Ammon's horn (tissue), 1 donor: Measurements from ENCODE around the gene TRMT61A.
"Not testable (repeated sequence)": the region's sequence is repeated elsewhere in the genome, so short reads cannot be mapped to it uniquely, and the experiment has no call there.

ENCODE experiments used
- DNase-seq: peaks from one replicate; pipeline ENCODE4 v3.0.0-alpha.2; 2016; ENCODE audit warnings: low spot score

TRMT61A gene

DNA sequence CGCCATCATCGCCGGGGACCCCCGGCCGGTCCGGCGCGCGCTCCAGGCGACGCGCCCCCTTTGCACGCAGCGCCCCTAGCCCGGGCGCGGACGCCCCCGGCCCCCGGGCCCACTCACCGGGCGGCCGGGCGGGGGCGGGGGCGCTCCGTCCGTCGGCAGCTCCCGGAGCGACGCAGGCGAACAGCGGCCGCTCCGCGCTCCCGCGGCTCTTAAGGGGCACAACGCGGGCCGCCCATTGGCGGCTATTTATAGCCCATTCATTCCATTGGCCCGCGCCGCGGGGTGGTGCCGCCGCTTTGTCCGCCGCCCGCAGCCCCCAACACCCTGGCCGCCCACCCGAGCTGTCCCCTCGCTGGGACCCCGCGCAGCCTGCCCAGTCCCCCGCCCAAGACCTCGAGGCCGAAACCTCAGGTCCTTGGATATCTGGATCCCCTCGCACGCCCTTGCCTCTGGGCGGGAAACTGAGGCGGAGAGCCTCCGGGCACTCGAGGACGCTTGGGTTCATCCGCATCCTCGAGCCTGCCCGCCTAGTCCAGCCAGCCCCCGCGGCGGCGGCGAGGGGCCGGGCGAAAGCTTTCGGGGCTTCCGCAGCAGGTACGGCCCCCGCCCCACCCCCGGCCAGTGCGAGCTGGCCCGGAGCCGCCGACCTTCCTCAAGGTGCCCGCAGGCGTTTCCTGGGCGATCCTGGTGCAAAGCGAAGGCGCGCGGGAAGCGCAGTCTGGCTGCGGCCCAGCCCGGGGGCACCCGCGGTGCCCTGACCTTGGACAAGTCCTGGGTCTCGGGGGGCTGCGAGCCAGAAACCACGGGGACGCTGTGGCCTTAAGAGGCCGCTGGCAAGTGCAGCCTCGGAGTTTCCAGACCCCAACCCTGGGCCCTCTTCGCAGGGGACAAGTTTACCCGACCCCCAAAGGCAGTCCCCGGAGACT is 6.1 kb upstream of the TRMT61A start, which contains the start of gene CKB:
TSS of gene CKB (minus strand) at position 182 of the 926 bp plus-strand sequence. CDS start 337 bp downstream, outside the sequence.
- peak; percentile 83 for DNase-seq

DNA sequence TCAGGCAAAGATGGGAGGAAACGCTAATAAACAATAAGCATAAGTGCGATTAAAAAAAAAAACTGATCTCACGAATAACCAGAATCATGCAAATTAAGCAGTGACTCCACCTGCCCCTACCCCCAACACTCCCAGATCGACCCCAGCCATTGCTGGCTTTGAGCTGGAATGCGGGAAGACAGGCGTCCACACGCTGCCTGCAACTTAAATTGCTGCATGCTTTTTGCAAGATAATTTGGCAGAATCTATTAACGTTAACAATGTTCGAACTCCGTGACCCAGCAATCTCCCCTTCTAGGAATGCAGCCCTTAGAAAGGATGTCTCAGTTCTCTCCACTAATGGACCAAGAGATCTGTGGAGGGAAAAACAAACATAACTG is 5.4 kb upstream of the TRMT61A start:
- DNase-seq, result no peak

DNA sequence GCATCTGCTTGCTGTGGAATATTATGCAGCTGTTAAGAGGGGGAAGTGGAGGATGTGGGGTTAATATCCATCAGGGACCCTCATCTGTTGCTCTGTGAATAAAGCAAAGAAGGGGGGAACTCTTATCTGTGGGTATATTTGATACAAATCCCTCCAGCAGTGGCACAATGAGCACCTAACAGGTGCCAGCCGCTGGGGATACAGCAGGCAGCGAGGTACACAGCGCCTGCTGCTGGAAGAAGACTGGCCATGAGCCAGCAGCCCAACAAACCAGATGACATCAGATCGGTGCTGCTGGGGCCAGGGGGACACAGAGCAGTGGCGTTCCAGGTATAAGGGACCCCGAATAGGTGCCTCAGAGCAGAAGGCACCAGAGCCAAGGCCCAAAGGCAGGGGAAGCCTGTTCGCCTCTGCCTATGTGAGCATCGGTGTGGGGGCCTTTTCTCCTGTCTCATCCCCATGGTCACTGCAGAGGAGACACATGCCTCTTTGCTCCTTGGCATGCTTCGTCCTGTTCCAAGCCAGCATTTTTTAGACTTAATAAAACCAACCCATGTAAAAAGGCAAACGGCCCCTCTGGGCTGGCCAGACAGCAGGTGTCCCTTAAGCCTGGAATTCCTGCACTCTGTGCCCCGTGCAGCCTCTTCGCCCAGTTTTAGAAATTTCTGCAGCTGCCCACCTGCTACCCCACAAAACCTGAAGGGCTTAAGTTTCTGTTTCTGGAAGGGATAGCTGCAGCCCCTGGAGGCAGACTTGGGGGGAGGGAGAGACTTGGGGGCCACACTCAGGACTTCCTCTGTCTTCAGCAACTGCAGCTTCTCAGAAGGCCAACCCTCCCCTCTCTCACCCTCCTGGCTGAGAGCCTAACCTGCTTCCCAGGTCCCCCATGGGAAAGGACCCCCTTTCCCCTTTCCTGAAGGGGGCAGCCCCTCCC is 4.7 kb upstream of the TRMT61A start:
- no peak for DNase-seq

DNA sequence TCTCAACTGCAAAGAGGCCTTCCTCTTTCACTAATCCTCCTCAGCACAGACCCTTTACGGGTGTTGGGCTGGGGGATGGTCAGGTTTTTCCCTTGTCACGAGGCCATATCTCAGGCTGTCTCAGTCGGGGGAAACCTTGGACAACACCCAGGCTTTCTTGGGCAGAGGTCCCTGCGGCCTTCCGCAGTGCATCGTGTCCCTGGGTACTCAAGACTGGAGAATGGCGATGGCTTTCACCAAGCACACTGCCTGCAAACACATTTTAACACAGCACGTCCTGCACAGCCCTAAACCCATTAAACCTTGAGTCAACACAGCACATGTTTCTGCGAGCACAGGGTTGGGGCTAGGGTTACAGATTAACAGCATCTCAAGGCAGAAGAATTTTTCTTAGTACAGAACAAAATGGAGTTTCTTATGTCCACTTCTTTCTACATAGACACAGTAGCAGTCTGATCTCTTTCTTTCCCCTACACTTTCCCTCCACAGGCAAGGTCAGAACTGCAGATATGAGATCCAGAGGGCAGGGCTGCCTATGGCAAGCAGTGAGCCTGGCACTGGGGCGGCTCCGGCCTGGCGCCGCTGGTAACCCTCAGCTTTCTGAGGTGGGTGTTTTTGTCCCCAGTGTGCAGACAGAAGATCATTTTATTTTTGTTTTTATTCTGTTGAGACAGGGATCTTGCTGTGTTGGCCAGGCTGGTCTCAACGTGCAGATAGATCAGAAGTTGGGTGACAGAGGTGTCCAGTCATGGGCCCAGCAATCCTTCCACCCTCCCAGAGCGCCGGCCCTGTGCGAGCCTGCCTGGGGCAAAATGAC is 3.4 kb upstream of the TRMT61A start:
- not testable (repeated sequence) for DNase-seq

DNA sequence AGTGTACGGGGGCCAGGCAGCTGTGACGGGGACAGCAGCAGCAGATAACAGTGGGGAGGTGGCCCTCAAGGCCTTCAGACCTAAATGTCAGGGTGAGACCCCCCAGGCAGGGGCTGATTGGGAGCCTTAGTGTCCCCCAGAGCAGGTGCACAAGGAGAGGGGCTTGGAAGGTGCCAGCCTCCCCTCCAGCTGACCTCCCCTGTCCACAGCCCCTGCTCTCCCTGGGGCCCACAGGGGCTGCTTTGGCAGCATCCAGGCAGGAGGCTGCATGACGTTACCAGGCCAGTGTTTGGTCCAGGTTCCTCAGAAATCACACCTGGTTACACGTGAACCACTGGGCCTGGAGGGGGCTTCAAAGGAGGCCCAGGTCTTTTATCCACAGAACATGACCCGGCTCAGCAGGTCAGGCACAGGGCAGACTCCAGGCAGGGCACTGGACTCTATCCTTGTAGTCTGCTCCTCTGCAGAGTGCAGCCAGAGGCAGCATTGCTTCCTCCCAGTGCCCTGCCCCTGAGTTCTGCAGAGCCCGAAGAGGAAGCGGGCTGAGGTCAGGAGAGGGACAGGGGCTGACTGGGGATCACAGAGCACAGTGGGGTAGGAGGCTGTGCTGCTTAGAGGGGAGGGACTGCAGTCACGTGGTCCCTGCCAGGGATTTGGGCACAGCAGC is 2.6 kb upstream of the TRMT61A start:
- no peak for DNase-seq

DNA sequence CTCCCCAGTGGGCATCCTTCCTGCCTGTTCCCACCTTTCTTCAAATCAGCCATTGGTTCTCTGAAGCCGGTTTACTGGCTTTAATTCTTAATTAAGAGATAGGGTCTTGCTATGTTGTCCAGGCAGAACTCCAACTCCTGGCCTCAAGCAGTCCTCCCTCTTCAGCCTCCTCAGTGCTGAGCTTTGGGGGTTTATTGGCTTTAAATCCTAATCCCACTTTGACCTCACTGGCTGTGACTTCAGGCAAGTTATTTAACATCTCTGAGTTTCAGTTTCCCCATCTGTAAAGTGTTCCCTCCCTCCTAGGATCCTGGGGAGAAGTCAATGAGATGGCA is 2.1 kb upstream of the TRMT61A start:
- no peak for DNase-seq

DNA sequence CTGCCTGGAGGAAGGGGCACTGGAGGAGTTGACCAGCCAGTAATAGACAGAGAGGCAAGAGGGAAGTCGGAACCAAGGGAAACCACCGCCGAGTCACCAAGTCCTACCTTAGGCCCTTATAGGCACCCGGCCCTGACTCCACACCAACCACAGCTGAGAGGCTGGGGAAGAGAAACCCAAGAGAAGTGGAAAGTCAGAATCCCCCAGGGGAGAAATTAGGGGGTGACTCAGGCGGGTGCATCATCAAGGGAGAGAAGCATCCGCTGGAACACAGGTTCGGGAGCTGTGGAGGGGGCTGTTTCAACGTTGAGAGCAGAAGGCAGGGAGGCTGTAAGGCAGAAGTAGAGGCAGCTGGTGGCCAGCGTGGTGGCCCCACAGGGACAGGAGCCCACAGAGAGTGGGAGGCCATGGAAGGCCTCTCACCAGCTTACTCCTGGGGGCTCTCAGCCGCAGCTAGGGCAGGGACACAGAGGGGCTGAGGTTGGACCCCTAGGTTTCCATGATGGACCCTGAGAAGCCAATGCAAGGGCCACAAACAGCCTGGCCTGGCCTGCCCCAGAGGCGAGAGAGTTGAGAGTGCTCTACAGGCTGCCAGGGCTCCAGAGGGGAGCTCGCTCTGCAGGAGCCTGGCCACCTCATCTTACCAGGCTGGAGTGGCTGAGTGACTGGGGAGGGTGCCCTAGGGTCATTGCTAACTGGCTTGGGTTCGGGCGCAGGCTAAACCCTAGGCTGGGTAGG is 1.4 kb upstream of the TRMT61A start:
- no peak for DNase-seq

DNA sequence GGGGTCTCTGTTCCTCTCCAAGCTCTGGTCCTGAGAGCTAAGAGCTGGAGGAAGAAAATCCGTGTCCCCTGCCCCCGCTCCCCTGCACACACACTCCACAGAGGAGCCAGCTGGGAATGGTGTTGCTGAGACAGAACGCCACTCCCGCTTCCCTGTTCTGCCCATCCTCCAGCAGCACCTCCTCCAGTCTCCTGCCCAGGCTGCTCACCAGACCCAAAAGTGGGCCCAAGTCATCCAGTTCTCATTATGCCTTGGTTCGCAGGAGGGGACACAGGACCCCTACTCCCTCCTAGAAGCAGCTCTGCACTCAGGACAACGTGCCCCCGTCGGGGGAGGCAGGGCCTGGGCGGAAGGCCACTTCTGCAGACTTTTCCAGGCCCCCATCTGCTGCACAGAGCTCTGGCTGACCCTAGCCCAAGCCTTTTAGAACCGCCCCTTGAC is 830 bp upstream of the TRMT61A start:
- DNase-seq, result peak; percentile 76

DNA sequence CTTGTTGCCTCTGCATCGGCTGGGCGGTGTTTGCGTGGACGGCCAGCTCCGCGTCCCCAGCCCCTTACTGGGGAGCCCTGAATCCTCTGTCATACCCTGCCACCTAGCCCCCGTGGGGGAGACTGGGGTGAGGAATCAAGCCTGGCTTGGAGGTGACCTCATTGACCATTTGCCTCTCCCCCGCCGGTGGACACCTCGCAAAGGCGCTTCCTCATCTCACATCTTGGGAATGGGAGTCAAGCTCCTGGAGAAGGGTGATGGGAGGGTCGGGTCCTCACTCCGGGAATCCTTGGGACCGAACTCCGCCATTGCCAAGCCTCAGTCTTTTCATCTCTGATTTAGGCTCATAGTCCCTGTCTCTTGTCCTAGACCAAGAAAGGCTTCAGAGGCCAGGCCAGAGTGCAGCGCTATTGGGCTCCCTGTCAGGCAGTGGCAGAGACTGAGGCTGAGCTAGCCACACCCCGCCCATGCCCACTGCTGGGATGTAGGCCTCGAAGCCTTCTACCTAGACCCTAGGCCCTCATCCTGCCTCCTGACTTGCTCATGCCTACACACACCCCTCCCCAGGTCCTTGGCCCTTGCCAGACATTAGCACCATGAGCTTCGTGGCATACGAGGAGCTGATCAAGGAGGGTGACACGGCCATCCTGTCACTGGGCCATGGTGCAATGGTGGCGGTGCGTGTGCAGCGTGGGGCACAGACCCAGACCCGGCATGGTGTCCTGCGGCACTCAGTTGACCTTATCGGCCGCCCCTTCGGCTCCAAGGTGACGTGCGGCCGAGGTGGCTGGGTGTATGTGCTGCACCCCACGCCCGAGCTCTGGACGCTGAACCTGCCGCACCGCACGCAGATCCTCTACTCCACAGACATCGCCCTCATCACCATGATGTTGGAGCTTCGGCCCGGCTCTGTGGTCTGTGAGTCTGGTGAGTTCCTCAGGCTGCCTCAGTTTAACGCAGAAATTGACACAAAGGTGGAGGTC is 678 bp downstream of the TRMT61A start:
- no peak for DNase-seq

DNA sequence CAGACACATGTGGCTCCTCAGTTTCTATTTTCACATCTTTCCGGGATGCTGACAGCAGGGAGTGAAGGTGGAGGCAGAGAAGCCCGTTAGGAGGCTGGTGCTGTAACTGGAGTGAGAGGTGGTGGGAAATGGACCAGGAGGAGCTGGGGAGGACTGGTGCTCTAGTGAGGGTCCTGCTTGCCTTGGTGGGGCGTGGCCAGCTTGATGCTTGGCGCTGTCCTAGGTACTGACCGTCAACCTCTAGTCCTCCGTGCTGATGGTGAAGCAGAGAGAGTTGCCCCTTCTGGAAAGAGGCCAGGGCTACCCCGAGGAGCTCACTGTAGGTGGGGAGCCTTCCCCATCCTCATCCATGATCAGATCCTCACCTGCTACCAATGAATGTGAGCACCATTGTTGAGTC is 1.4 kb downstream of the TRMT61A start:
- DNase-seq, result no peak

DNA sequence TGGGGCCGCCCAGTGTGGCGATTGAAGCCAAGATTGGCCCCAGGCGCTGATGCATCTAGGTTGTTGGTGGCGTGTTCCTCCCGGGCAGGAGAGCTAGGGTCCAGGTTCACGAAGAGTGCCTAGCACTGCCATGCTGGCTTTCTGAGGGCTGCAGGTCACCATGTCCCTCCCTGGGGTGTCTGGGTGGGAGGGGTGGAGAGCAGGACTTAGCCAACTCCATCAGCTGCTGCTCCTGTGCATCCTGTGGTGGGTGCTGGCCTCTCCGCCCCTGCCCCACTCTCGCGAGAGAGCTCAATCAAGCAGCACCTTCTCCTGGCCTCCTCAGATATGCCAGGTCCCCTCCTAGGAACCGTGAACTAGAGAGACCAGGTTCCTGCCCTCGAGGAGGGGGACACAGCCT is 1.8 kb downstream of the TRMT61A start:
- no peak for DNase-seq

DNA sequence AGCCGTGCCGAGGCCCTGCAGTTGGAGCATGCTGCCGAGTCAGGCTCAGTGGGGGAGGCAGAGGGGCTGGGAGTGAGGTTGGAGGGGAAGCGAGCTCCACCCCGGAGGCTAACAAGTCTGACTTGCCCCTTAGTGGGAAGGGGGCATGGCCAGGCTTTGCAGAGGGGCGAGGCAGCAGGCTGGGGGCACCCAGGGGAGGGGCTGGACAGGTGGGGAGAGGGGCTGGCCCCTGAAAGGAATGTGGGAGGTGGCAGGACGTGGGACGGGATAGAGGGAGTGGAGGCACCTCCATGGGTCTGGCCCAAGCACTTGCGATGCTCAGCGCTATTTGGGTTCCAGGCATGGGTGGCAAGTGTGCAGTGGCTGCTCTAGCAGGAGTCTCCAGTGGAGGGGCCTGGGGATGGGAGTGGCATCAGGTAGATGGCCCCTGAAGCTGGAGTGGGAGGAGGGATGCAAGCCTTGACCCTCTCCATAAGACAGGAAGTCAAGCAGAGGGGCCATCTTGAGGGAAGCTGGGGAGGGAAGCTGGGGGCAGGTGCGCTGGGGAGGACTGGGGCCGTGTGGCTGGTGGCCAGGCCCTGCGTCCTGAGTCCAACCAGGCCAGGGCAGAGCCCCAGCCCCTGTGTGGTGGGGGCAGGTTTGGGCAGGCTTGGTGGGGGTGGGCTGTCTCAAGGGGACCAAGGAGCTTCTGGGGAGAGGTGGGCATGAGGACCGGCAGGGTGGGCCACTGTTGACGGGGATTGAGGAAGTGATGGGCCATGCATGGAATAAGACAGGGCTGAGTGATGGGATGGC is 2.6 kb downstream of the TRMT61A start:
- DNase-seq, result no peak

DNA sequence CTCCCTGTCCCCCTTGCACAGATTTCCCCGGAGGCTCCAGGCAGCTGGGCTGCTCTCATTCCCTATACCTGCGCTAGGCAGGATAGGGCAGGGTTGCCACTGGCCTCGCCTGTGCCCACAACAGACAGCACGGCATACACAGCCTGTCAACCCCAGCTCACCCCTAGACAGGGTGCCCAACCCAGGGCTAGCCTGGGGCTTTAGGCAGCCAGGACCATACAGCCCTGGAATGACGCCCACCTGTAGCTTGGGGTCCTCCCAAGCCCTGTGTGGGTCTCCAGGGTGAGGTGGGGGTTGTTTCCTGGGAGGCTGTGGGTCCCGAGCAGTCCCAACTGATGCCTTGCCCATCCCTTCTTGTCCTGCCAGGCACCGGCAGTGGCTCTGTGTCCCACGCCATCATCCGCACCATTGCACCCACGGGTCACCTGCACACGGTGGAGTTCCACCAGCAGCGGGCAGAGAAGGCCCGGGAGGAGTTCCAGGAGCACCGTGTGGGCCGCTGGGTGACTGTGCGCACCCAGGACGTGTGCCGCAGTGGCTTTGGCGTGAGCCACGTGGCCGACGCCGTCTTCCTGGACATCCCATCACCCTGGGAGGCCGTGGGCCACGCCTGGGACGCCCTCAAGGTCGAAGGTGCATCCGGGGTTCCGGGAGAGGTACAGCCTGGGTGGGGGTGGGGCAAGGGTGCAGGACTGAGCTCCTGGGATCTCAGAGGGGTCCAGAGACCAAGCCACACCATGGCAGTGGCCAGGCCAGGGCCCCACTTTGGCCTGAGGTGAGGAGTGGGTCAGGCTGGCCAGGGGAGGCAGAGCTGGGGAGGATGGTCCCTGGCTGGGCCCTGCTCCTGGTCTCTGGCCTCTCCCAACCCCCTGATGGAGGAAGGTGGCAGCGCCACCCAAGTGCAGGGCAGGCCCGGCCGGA is 3.5 kb downstream of the TRMT61A start:
- DNase-seq, result no peak

DNA sequence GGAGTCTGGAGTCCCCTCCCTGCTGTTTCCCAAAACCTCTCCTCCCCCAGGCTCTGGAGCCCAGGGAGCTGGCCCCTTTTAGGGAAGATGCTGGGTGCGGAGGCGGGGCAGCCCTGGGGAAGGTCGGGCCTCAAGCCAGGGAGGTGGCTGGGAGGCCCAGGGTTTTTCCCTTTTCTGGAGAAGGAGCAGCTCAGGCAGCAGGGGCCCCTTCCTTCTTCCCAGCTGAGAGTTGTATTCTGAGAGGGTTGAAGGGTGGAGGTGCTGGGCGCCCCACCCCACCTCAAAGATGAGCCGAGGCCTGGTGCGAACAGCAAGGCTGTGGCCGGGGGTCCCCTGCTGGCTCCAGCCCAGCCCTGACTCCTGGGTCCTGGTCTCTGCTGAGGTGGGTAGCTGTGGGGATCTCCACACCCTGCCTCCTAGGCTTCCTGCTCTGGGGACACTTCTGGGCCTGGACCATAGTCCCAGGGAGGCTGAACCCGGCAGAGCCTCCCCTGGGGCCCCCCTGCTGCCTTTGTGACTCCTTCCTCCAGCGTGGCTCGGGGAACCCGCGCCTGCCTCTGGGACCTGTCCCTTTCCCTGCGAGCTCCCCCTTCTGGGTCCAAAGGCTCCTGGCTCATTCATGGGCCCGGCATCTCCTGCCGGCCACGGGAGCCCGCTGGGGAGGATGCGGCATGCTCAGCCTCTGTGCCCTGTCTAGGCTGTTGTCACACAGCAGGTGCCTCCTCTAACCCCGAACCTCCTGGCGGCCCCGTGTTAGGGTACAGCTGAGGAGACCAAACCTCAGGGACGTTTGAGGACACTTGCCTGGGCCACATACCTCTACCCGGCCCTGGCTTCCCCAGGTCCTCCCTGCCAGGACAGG is 4.4 kb downstream of the TRMT61A start:
- DNase-seq, result no peak

DNA sequence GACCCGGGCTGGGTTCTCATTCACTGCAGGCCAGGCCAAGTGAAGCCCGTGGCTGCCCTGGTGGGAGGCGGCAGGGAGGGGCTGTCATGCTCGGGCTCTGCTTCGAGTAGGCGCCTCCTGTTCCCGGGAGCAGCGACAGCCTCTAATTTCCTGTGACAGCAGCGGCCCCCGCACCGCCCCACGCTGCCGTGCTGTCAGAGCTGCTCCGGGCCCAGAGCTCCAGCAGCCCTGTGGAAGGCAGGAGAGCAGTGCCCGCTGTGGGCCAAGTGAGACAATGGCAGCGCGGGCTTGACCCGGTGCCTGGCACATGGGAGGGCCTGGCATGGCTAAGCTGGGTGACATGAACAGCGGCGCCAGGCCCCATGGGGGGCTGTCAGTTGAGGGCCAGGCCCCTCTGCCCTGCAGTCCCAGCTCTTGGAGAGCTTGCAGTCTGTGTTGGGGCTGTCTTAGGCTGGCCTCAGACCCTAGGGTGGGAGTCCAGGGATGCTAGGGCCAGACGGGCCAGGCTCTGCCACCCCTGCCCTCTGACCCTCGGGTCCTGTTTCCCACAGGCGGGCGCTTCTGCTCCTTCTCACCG is 5.1 kb downstream of the TRMT61A start:
- peak; percentile 82 for DNase-seq

DNA sequence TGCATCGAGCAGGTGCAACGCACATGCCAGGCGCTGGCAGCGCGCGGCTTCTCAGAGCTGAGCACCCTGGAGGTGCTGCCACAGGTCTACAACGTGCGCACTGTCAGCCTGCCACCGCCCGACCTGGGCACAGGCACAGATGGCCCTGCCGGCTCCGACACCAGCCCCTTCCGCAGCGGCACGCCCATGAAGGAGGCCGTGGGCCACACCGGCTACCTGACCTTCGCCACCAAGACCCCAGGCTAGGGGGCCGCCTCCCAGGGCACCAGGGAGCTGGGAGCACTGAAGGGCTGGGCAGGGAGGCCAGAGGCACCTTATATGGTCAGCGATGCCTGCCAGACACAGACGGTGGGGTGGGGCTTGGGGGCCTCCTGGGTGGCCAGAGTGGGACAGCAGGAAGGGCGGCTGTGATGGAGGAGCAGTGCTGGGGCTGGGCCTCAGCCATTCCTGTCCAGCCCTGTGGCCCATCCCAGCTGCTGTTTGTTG is 5.6 kb downstream of the TRMT61A start:
- no peak for DNase-seq
